Memory B cell (primary cell): ENCODE data around the gene CPD.
"Not testable (repeated sequence)": the region's sequence is repeated elsewhere in the genome, so short reads cannot be mapped to it uniquely, and the experiment has no call there.

Experiments used
- ATAC-seq: fragments of 150-1000 bp; cut with Tn5 transposase; 2 replicates; pipeline ENCODE4 v1.10.0; 2021; ENCODE audit warnings: low read depth, mild to moderate bottlenecking, moderate library complexity
- DNase-seq, 2 donors: peaks; one replicate each; pipeline ENCODE4 v3.0.0; 2022; ENCODE audit warnings: low spot score in 2 of 2
- H3K27ac Mint-ChIP-seq: one replicate; pipeline ENCODE4 v1.8.0; 2022; ENCODE audit warnings: mild to moderate bottlenecking, moderate library complexity, mixed read lengths
- H3K27me3 Mint-ChIP-seq: one replicate; pipeline ENCODE4 v1.8.0; 2022; ENCODE audit warnings: mixed read lengths
- H3K36me3 Mint-ChIP-seq: one replicate; pipeline ENCODE4 v1.8.0; 2022; ENCODE audit warnings: mild to moderate bottlenecking, mixed read lengths
- H3K4me1 Mint-ChIP-seq: one replicate; pipeline ENCODE4 v1.8.0; 2022; ENCODE audit warnings: mixed read lengths
- H3K4me3 Mint-ChIP-seq: one replicate; pipeline ENCODE4 v1.8.0; 2022; ENCODE audit warnings: mild to moderate bottlenecking, moderate library complexity, mixed read lengths
- H3K9me3 Mint-ChIP-seq: one replicate; pipeline ENCODE4 v1.8.0; 2022; ENCODE audit warnings: mixed read lengths

CPD gene

GRCh38 chr17:30378825-30379302 is at the start of gene CPD:
Gene CPD, plus strand, starts transcription at chr17:30378927. Its CDS starts 54 bp downstream, at chr17:30378981.
- Mint-ChIP-seq H3K4me3 (peak within 1 kb of the TSS; percentile 90), H3K27ac (peak within 1 kb of the TSS; percentile 66), H3K9me3 (no peaks in the 10 kb centered on the region), H3K4me1 (peaks cover 18% of the 10 kb centered on the region), H3K36me3 (no peaks in the 10 kb centered on the region), H3K27me3 (peaks cover 32% of the 10 kb centered on the region)
- DNase-seq (peak; percentile 93 to 97), ATAC-seq (peak; percentile 95)

GRCh38 chr17:30332057-30332542 is 46.6 kb upstream of the CPD start:
- H3K4me1 Mint-ChIP-seq, result peaks cover 10% of the 10 kb centered on the region
- H3K27ac Mint-ChIP-seq, result no peak overlapping the region
- DNase-seq (no peak), ATAC-seq (peak; percentile 69)
- peaks cover 13% of the 10 kb centered on the region for H3K27me3 Mint-ChIP-seq
- H3K4me3 Mint-ChIP-seq, result no peak overlapping the region
- H3K36me3 Mint-ChIP-seq, result no peaks in the 10 kb centered on the region
- H3K9me3 Mint-ChIP-seq, result no peaks in the 10 kb centered on the region

GRCh38 chr17:30333503-30334360 is 45.0 kb upstream of the CPD start, which contains the start of gene TMIGD1:
Gene TMIGD1, minus strand, starts transcription at chr17:30334057. Its CDS starts 1,924 bp downstream, at chr17:30332133.
- ATAC-seq (no peak), DNase-seq (no peak)
- Mint-ChIP-seq H3K27me3 (peaks cover 12% of the 10 kb centered on the region), H3K27ac (no peak within 1 kb of the TSS), H3K36me3 (no peaks in the 10 kb centered on the region), H3K9me3 (no peaks in the 10 kb centered on the region), H3K4me3 (no peak within 1 kb of the TSS), H3K4me1 (peaks cover 10% of the 10 kb centered on the region)

- no peak for DNase-seq
- no peaks in the 10 kb centered on the region for H3K9me3 Mint-ChIP-seq
- H3K36me3 Mint-ChIP-seq, result no peaks in the 10 kb centered on the region
- peaks cover 10% of the 10 kb centered on the region for H3K4me1 Mint-ChIP-seq
- H3K27ac Mint-ChIP-seq, result no peak overlapping the region
- peaks cover 9% of the 10 kb centered on the region for H3K27me3 Mint-ChIP-seq
- ATAC-seq, result no peak
- H3K4me3 Mint-ChIP-seq, result no peak overlapping the region
Measured at GRCh38 chr17:30334421-30334820, 44.3 kb upstream of the CPD start.

GRCh38 chr17:30336369-30337171 is 42.2 kb upstream of the CPD start:
- peak; percentile 41 to 46 for DNase-seq
- Mint-ChIP-seq H3K36me3 (no peaks in the 10 kb centered on the region), H3K27me3 (peaks cover 9% of the 10 kb centered on the region), H3K4me3 (no peak overlapping the region), H3K9me3 (no peaks in the 10 kb centered on the region), H3K4me1 (peaks cover 15% of the 10 kb centered on the region), H3K27ac (no peak overlapping the region)
- ATAC-seq, result peak; percentile 64

GRCh38 chr17:30337393-30337999 is 41.2 kb upstream of the CPD start:
- H3K36me3 Mint-ChIP-seq, result no peaks in the 10 kb centered on the region
- H3K27ac Mint-ChIP-seq, result no peak overlapping the region
- no peak for DNase-seq
- no peak overlapping the region for H3K4me3 Mint-ChIP-seq
- no peak for ATAC-seq
- peaks cover 7% of the 10 kb centered on the region for H3K27me3 Mint-ChIP-seq
- H3K4me1 Mint-ChIP-seq, result peaks cover 12% of the 10 kb centered on the region
- no peaks in the 10 kb centered on the region for H3K9me3 Mint-ChIP-seq

GRCh38 chr17:30339086-30339485 is 39.6 kb upstream of the CPD start:
- H3K27me3 Mint-ChIP-seq, result peaks cover 2% of the 10 kb centered on the region

GRCh38 chr17:30340801-30341356 is 37.8 kb upstream of the CPD start:
- DNase-seq (no peak), ATAC-seq (no peak)
- Mint-ChIP-seq H3K27me3 (peaks cover 2% of the 10 kb centered on the region), H3K27ac (no peak overlapping the region), H3K4me3 (no peak overlapping the region), H3K9me3 (no peaks in the 10 kb centered on the region), H3K36me3 (no peaks in the 10 kb centered on the region), H3K4me1 (peaks cover 9% of the 10 kb centered on the region)

More at GRCh38 chr17:30339086-30339485, 39.6 kb upstream of the CPD start:
- Mint-ChIP-seq H3K9me3 (no peaks in the 10 kb centered on the region), H3K36me3 (no peaks in the 10 kb centered on the region), H3K27ac (no peak overlapping the region), H3K4me1 (peaks cover 9% of the 10 kb centered on the region), H3K4me3 (no peak overlapping the region)
- ATAC-seq (no peak), DNase-seq (no peak)

GRCh38 chr17:30341703-30342249 is 37.0 kb upstream of the CPD start:
- Mint-ChIP-seq H3K27me3 (peaks cover 2% of the 10 kb centered on the region), H3K27ac (no peak overlapping the region), H3K9me3 (no peaks in the 10 kb centered on the region), H3K4me3 (no peak overlapping the region), H3K4me1 (peaks cover 5% of the 10 kb centered on the region), H3K36me3 (no peaks in the 10 kb centered on the region)
- DNase-seq, result no peak
- ATAC-seq, result no peak

GRCh38 chr17:30343244-30343643 is 35.5 kb upstream of the CPD start:
- H3K9me3 Mint-ChIP-seq, H3K27me3 Mint-ChIP-seq, H3K36me3 Mint-ChIP-seq, H3K27ac Mint-ChIP-seq, H3K4me3 Mint-ChIP-seq, H3K4me1 Mint-ChIP-seq, DNase-seq, ATAC-seq: not testable (repeated sequence)

GRCh38 chr17:30343796-30344195 is 34.9 kb upstream of the CPD start:
- peaks cover 5% of the 10 kb centered on the region for H3K4me1 Mint-ChIP-seq
- no peak overlapping the region for H3K4me3 Mint-ChIP-seq
- no peak overlapping the region for H3K27ac Mint-ChIP-seq
- H3K9me3 Mint-ChIP-seq, result no peaks in the 10 kb centered on the region
- no peaks in the 10 kb centered on the region for H3K36me3 Mint-ChIP-seq
- no peak for ATAC-seq
- no peak for DNase-seq
- no peaks in the 10 kb centered on the region for H3K27me3 Mint-ChIP-seq

GRCh38 chr17:30344283-30345088 is 34.2 kb upstream of the CPD start:
- Mint-ChIP-seq H3K27ac (no peak overlapping the region), H3K27me3 (no peaks in the 10 kb centered on the region), H3K4me1 (peaks cover 5% of the 10 kb centered on the region), H3K36me3 (no peaks in the 10 kb centered on the region), H3K9me3 (no peaks in the 10 kb centered on the region), H3K4me3 (no peak overlapping the region)
- DNase-seq (no peak), ATAC-seq (no peak)

GRCh38 chr17:30345089-30345433 is 33.7 kb upstream of the CPD start:
- H3K4me3 Mint-ChIP-seq, result no peak overlapping the region
- ATAC-seq (no peak), DNase-seq (no peak)
- no peaks in the 10 kb centered on the region for H3K27me3 Mint-ChIP-seq
- no peak overlapping the region for H3K27ac Mint-ChIP-seq
- no peaks in the 10 kb centered on the region for H3K9me3 Mint-ChIP-seq
- H3K4me1 Mint-ChIP-seq, result peaks cover 2% of the 10 kb centered on the region
- no peaks in the 10 kb centered on the region for H3K36me3 Mint-ChIP-seq
